Measurements from ENCODE around the gene PGD. TPM values are rescaled to one million over a fixed set of nuclear protein-coding genes. Genes with fewer than 3 reads are reported as not detected.

The PGD gene
- total and polyA plus RNA-seq, 2 experiments from 2014 or later: 174 to 305 TPM

DNA sequence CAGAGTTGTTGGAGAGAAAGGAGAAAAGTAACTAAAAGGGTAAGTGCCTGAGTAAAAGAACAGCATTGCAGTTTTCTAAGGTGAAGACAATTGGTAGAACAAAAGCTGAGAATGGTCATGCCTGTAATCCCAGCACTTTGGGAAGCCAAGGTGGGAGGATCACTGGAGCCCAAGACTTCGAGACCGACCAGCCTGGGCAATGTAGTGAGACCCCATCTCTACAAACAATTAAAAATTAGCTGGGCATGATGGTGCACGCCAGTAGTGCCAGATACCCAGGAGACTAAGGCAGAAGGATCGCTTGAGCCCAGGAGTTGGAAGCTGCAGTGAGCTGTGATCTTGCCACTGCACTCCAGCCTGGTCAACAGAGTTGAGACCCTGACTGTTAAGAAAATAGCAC lies 15.2 kb upstream of the PGD start (continued):
- TF ChIP-seq POLR2AphosphoS5 (IDR thresholded peaks at IDR 0.05; ENCODE audit: low read depth): no peak
- no peak for TF ChIP-seq EZH2phosphoT487 (IDR thresholded peaks at IDR 0.05; ENCODE audit: unreplicated experiment)
- no peak for TF ChIP-seq ZNF114 (CRISPR knock-in tag; IDR thresholded peaks at IDR 0.05)

DNA sequence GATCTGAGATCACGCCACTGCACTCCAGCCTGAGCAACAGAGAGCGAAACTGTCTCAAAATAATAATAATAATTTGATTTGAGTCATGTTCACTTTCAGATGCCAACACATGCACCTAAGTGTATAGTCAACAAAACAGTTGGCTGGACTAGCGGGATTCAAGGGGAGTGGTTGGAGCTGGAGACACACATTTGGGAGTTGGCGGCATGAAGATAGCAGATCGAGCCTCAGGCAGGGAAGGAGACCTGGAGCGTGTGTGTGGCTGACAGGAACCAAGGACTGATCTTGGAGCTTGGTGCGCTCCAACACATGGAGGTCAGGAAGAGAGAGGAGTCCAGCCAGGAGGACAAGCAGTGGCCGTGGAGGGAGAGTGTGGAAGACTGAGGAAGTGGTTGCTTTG lies 14.6 kb upstream of the PGD start:
- H3K27me3 ChIP-seq (ENCODE audit: insufficient read depth): no peaks in the 10 kb centered on the region
- H3K4me2 ChIP-seq: no peak overlapping the region
- no peak overlapping the region for H3K4me3 ChIP-seq
- H4K20me1 ChIP-seq (replicated peaks; ENCODE audit: insufficient read depth): no peaks in the 10 kb centered on the region; the same call in 1 of the 2 replicates
- no peaks in the 10 kb centered on the region for H3K79me2 ChIP-seq (replicated peaks; ENCODE audit: insufficient read depth)
- no peak overlapping the region for H3K27ac ChIP-seq (ENCODE audit: low read depth)
- H3K4me1 Mint-ChIP-seq: peaks cover 12% of the 10 kb centered on the region
- no peak for TF ChIP-seq CREB1 (CRISPR knock-in tag; IDR thresholded peaks at IDR 0.05; ENCODE audit: low read depth)
- TF ChIP-seq, protein P1, sequence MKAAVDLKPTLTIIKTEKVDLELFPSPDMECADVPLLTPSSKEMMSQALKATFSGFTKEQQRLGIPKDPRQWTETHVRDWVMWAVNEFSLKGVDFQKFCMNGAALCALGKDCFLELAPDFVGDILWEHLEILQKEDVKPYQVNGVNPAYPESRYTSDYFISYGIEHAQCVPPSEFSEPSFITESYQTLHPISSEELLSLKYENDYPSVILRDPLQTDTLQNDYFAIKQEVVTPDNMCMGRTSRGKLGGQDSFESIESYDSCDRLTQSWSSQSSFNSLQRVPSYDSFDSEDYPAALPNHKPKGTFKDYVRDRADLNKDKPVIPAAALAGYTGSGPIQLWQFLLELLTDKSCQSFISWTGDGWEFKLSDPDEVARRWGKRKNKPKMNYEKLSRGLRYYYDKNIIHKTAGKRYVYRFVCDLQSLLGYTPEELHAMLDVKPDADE (IDR thresholded peaks at IDR 0.05): no peak
- TF ChIP-seq EZH2 (IDR thresholded peaks at IDR 0.05; ENCODE audit: low read depth, unreplicated experiment): no peak
- no peak for TF ChIP-seq JUNB (IDR thresholded peaks at IDR 0.05; ENCODE audit: unreplicated experiment)
- TF ChIP-seq ZNF114 (CRISPR knock-in tag; IDR thresholded peaks at IDR 0.05): no peak
- TF ChIP-seq, protein P2, sequence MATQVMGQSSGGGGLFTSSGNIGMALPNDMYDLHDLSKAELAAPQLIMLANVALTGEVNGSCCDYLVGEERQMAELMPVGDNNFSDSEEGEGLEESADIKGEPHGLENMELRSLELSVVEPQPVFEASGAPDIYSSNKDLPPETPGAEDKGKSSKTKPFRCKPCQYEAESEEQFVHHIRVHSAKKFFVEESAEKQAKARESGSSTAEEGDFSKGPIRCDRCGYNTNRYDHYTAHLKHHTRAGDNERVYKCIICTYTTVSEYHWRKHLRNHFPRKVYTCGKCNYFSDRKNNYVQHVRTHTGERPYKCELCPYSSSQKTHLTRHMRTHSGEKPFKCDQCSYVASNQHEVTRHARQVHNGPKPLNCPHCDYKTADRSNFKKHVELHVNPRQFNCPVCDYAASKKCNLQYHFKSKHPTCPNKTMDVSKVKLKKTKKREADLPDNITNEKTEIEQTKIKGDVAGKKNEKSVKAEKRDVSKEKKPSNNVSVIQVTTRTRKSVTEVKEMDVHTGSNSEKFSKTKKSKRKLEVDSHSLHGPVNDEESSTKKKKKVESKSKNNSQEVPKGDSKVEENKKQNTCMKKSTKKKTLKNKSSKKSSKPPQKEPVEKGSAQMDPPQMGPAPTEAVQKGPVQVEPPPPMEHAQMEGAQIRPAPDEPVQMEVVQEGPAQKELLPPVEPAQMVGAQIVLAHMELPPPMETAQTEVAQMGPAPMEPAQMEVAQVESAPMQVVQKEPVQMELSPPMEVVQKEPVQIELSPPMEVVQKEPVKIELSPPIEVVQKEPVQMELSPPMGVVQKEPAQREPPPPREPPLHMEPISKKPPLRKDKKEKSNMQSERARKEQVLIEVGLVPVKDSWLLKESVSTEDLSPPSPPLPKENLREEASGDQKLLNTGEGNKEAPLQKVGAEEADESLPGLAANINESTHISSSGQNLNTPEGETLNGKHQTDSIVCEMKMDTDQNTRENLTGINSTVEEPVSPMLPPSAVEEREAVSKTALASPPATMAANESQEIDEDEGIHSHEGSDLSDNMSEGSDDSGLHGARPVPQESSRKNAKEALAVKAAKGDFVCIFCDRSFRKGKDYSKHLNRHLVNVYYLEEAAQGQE (IDR thresholded peaks at IDR 0.05; ENCODE audit: unreplicated experiment): no peak
- TF ChIP-seq, protein P3, sequence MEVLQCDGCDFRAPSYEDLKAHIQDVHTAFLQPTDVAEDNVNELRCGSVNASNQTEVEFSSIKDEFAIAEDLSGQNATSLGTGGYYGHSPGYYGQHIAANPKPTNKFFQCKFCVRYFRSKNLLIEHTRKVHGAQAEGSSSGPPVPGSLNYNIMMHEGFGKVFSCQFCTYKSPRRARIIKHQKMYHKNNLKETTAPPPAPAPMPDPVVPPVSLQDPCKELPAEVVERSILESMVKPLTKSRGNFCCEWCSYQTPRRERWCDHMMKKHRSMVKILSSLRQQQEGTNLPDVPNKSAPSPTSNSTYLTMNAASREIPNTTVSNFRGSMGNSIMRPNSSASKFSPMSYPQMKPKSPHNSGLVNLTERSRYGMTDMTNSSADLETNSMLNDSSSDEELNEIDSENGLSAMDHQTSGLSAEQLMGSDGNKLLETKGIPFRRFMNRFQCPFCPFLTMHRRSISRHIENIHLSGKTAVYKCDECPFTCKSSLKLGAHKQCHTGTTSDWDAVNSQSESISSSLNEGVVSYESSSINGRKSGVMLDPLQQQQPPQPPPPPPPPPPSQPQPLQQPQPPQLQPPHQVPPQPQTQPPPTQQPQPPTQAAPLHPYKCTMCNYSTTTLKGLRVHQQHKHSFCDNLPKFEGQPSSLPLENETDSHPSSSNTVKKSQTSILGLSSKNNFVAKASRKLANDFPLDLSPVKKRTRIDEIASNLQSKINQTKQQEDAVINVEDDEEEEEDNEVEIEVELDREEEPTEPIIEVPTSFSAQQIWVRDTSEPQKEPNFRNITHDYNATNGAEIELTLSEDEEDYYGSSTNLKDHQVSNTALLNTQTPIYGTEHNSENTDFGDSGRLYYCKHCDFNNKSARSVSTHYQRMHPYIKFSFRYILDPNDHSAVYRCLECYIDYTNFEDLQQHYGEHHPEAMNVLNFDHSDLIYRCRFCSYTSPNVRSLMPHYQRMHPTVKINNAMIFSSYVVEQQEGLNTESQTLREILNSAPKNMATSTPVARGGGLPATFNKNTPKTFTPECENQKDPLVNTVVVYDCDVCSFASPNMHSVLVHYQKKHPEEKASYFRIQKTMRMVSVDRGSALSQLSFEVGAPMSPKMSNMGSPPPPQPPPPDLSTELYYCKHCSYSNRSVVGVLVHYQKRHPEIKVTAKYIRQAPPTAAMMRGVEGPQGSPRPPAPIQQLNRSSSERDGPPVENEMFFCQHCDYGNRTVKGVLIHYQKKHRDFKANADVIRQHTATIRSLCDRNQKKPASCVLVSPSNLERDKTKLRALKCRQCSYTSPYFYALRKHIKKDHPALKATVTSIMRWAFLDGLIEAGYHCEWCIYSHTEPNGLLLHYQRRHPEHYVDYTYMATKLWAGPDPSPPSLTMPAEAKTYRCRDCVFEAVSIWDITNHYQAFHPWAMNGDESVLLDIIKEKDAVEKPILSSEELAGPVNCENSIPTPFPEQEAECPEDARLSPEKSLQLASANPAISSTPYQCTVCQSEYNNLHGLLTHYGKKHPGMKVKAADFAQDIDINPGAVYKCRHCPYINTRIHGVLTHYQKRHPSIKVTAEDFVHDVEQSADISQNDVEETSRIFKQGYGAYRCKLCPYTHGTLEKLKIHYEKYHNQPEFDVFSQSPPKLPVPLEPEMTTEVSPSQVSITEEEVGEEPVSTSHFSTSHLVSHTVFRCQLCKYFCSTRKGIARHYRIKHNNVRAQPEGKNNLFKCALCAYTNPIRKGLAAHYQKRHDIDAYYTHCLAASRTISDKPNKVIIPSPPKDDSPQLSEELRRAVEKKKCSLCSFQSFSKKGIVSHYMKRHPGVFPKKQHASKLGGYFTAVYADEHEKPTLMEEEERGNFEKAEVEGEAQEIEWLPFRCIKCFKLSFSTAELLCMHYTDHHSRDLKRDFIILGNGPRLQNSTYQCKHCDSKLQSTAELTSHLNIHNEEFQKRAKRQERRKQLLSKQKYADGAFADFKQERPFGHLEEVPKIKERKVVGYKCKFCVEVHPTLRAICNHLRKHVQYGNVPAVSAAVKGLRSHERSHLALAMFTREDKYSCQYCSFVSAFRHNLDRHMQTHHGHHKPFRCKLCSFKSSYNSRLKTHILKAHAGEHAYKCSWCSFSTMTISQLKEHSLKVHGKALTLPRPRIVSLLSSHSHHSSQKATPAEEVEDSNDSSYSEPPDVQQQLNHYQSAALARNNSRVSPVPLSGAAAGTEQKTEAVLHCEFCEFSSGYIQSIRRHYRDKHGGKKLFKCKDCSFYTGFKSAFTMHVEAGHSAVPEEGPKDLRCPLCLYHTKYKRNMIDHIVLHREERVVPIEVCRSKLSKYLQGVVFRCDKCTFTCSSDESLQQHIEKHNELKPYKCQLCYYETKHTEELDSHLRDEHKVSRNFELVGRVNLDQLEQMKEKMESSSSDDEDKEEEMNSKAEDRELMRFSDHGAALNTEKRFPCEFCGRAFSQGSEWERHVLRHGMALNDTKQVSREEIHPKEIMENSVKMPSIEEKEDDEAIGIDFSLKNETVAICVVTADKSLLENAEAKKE (CRISPR knock-in tag; IDR thresholded peaks at IDR 0.05): no peak
- no peak for TF ChIP-seq POLR2AphosphoS5 (IDR thresholded peaks at IDR 0.05; ENCODE audit: low read depth)
- no peak for TF ChIP-seq STAT1 (IDR thresholded peaks at IDR 0.05; ENCODE audit: unreplicated experiment)
- no peak for TF ChIP-seq EZH2phosphoT487 (IDR thresholded peaks at IDR 0.05; ENCODE audit: unreplicated experiment)
- no peak for TF ChIP-seq NANOG (IDR thresholded peaks at IDR 0.05; ENCODE audit: borderline replicate concordance)
- TF ChIP-seq, protein P4, sequence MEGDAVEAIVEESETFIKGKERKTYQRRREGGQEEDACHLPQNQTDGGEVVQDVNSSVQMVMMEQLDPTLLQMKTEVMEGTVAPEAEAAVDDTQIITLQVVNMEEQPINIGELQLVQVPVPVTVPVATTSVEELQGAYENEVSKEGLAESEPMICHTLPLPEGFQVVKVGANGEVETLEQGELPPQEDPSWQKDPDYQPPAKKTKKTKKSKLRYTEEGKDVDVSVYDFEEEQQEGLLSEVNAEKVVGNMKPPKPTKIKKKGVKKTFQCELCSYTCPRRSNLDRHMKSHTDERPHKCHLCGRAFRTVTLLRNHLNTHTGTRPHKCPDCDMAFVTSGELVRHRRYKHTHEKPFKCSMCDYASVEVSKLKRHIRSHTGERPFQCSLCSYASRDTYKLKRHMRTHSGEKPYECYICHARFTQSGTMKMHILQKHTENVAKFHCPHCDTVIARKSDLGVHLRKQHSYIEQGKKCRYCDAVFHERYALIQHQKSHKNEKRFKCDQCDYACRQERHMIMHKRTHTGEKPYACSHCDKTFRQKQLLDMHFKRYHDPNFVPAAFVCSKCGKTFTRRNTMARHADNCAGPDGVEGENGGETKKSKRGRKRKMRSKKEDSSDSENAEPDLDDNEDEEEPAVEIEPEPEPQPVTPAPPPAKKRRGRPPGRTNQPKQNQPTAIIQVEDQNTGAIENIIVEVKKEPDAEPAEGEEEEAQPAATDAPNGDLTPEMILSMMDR (conservative IDR thresholded peaks at IDR 0.05; ENCODE audit: low read depth in 2 of 2): no peak
- no peak for TF ChIP-seq ZNF331 (CRISPR knock-in tag; IDR thresholded peaks at IDR 0.05; ENCODE audit: low read depth)
- no peak overlapping the region for H2AFZ ChIP-seq
- H3K36me3 ChIP-seq (ENCODE audit: insufficient read depth): no peaks in the 10 kb centered on the region; the same call in 1 of the 2 replicates
- H3K4me1 ChIP-seq (ENCODE audit: insufficient read depth): peaks cover 10% of the 10 kb centered on the region; the same call in 1 of the 2 replicates
- H3K27ac Mint-ChIP-seq: no peak overlapping the region
- H3K4me3 Mint-ChIP-seq: no peak overlapping the region
- no peaks in the 10 kb centered on the region; the same call in 2 of the 3 replicates for H3K9me3 Mint-ChIP-seq
- ATAC-seq (no peak), DNase-seq (ENCODE audit: low spot score) (no peak)
- H3K27me3 Mint-ChIP-seq (ENCODE audit: insufficient read depth, low read depth, poor library complexity): peaks cover 8% of the 10 kb centered on the region
- peaks cover 11% of the 10 kb centered on the region for H3K36me3 Mint-ChIP-seq (ENCODE audit: low read depth)
- no peaks in the 10 kb centered on the region for H3K9me2 ChIP-seq (ENCODE audit: insufficient read depth)
- H3F3A ChIP-seq (replicated peaks; ENCODE audit: low read depth): 0 out of 2 replicates have a peak, but pooled peaks cover 3% of the 10 kb centered on the region

All from GM23338 (cell line).